ENCODE measurements around the gene DOC2B.

DNA sequence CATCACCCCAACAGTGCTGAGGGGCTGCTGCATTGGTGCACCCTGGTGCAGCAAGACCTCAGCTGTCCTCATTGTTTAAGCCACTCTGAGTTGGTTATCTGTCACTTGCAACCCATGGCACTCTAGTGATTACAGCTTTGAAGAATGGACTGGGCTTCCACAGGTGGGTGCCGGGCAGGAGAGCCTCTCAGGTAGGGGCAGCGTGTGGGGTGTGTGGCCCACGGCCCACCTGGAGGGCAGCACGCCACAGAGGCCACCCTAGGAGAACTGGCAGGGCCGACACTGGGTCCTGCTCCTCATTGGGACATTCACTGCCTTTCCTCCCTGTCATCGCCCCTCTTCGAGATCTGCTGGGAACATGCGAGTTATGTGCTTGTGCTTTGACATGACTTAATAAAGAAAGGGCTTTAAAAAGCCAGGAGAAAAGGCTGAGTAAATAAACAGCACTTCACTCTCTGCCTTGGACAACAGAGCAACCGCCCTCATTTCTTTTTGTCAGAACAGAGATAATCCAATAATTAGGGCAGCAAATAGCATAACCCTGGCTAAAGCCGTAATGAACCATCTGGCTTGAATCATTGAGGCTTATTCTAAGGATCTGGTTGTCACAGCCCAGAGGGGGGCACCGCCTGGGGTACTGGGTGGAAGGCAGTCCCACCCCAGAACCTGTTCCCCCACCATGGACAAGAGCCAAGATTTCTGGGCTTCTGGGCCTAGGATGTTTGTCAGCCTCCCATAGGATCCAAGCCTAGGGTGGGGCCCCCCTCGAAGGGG lies 3.0 kb downstream of the DOC2B start:
- TF ChIP-seq CTCF (conservative IDR thresholded peaks at IDR 0.05; ENCODE audit: low read length) (no peak), EZH2phosphoT487 (IDR thresholded peaks at IDR 0.05; ENCODE audit: borderline replicate concordance, low read depth, low read length) (no peak)
